Dermis blood vessel endothelial cell (primary cell): ENCODE data around the gene CHRNE. TPM values are rescaled to one million over a fixed set of nuclear protein-coding genes. Genes with fewer than 3 reads are reported as not detected.

Experiments
- DNase-seq: peaks from one replicate; pipeline ENCODE4 v3.0.0; 2010
- total RNA-seq: library from RNA; depleted of rRNA; stranded (reverse); fragments of >200 nt; gene quantifications from 2 replicates; pipeline ENCODE4 v1.2.3, GENCODE V29; 2014

Gene CHRNE
- 0.85 and 3.6 TPM in 2 replicates for total RNA-seq

GRCh38 chr17:4903051-4903818, at the start of gene CHRNE:
Gene CHRNE, minus strand, starts transcription at chr17:4903098. Its CDS starts 35 bp downstream, at chr17:4903063.
- DNase-seq = peak; percentile 92

GRCh38 chr17:4951486-4951885, 48.6 kb upstream of the CHRNE start:
- no peak for DNase-seq

- no peak for DNase-seq
These were observed 47.9 kb upstream of the CHRNE start, which contains the start of gene ENO3 for GRCh38 chr17:4950746-4951204. Gene ENO3, plus strand, starts transcription at chr17:4951119. Its CDS starts 711 bp downstream, at chr17:4951830.

GRCh38 chr17:4950075-4950745, 47.3 kb upstream of the CHRNE start:
- DNase-seq = no peak

- peak; percentile 69 for DNase-seq
These were observed 46.6 kb upstream of the CHRNE start for GRCh38 chr17:4949321-4950074.

- peak; percentile 91 for DNase-seq
These were observed 46.0 kb upstream of the CHRNE start for GRCh38 chr17:4948931-4949320.

GRCh38 chr17:4948166-4948930, 45.5 kb upstream of the CHRNE start, which contains the start of gene PFN1:
Gene PFN1, minus strand, starts transcription at chr17:4948530. Its CDS starts 136 bp downstream, at chr17:4948394.
- DNase-seq = peak; percentile 88

- DNase-seq = peak; percentile 45
These were observed 44.7 kb upstream of the CHRNE start for GRCh38 chr17:4947411-4948165.

- no peak for DNase-seq
These were observed 44.1 kb upstream of the CHRNE start for GRCh38 chr17:4947010-4947410.

- DNase-seq = no peak
These were observed 43.5 kb upstream of the CHRNE start for GRCh38 chr17:4946312-4946976.

- no peak for DNase-seq
These were observed 43.0 kb upstream of the CHRNE start for GRCh38 chr17:4945944-4946280.

- peak; percentile 86 for DNase-seq
These were observed 42.5 kb upstream of the CHRNE start for GRCh38 chr17:4945176-4945943.

- no peak for DNase-seq
These were observed 41.8 kb upstream of the CHRNE start for GRCh38 chr17:4944554-4945175.

- no peak for DNase-seq
These were observed 41.3 kb upstream of the CHRNE start for GRCh38 chr17:4944163-4944553.

- peak; percentile 41 for DNase-seq
These were observed 40.0 kb upstream of the CHRNE start for GRCh38 chr17:4942760-4943508.

- no peak for DNase-seq
These were observed 38.4 kb upstream of the CHRNE start for GRCh38 chr17:4941319-4941610.

- DNase-seq = no peak
These were observed 37.8 kb upstream of the CHRNE start for GRCh38 chr17:4940555-4941318.

GRCh38 chr17:4939796-4940554, 37.1 kb upstream of the CHRNE start, which contains the start of the genes RNF167 and SLC25A11:
Gene RNF167, plus strand, starts transcription at chr17:4940268. Its CDS starts 642 bp downstream, at chr17:4940910.
Gene SLC25A11, minus strand, starts transcription at chr17:4940046. Its CDS starts 136 bp downstream, at chr17:4939910.
- peak; percentile 100 for DNase-seq
